Peyer's patch (tissue), 4 donors: ENCODE results near the gene LIMK1.
A peak's percentile ranks its signal among the peaks of the same experiment; 100 is the strongest.

ENCODE experiments used
- CTCF ChIP-seq, 6 experiments: fragments of 450-650 bp in 4 of 6; fragments of 200-600 bp in 2 of 6; sonication (generic) in 1 of 6; IDR thresholded peaks; one replicate each; pipeline ENCODE4 v1.5.1; 2017 to 2019; ENCODE audit warnings: antibody characterized with exemption in 6 of 6, mild to moderate bottlenecking in 3 of 6, moderate library complexity in 1 of 6
- POLR2A ChIP-seq, 2 donors: fragments of 450-650 bp; IDR thresholded peaks; one replicate each; pipeline ENCODE4 v1.5.1; 2017; ENCODE audit warnings: antibody characterized with exemption in 2 of 2, mild to moderate bottlenecking in 2 of 2, moderate library complexity in 2 of 2

GRCh38 chr7:74094224-74095101 is 10.9 kb downstream of the LIMK1 start:
- TF ChIP-seq CTCF (IDR thresholded peaks at IDR 0.05) (peak in 1 of 6 experiments; percentile 9), POLR2A (IDR thresholded peaks at IDR 0.05) (no peak)
